GM18498 (cell line): ENCODE results near the gene OR4K14.
"Not testable (repeated sequence)": the region's sequence is repeated elsewhere in the genome, so short reads cannot be mapped to it uniquely, and the experiment has no call there.

Experiments
- ATAC-seq: cut with Tn5 transposase; IDR thresholded peaks from one replicate; pipeline ENCODE4 v1.9.1; 2021; ENCODE audit warnings: mild to moderate bottlenecking, moderate library complexity; ENCODE audit not compliant: unreplicated experiment

OR4K14 gene

GRCh38 chr14:20019257-20019865 is at the start of gene OR4K14:
OR4K14 (minus strand) TSS chr14:20019307; CDS start chr14:20015193, 4,114 bp downstream.
- no peak for ATAC-seq

DNA sequence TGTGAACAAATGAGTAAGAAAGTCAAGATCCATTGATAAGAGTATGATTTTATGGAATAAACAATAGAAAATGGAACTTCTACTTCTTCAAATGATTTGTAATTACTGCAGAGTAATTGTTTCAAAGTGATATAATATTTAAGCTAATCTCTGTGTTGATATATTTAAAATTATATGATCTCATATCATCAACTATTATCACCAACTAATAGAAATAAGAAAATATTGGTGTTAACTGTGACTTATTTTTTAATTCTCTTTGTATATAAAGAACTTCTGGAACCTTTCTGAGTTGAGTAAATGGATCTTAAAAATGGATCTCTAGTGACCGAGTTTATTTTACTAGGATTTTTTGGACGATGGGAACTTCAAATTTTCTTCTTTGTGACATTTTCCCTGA is 40.6 kb upstream of the OR4K14 start, which contains the start of gene OR4L1:
Gene OR4L1 (plus strand): TSS at position 301 of the 400 bp plus-strand sequence. CDS start 0 bp downstream, at position 301.
- no peak for ATAC-seq

DNA sequence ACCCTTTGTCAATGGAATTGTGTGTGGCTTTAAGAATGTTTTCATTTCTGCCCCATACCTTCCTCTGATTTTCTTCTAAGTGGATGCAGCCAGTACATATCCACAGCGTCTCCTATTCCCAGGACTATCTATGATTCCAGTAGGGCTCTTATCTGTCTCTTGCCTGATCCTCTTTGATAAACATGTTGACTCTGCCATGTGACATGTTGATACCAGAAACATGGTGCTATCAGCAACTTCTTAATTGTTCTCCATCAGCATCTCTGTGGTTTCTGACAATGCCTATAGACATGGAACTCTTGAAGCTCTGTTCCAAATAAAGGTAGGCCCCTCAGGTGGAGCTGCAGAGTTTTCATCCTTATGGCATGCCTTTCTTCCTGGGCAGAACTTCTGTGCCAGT is 29.1 kb upstream of the OR4K14 start:
- no peak for ATAC-seq

GRCh38 chr14:20044243-20044642 is 25.1 kb upstream of the OR4K14 start:
- no peak for ATAC-seq

DNA sequence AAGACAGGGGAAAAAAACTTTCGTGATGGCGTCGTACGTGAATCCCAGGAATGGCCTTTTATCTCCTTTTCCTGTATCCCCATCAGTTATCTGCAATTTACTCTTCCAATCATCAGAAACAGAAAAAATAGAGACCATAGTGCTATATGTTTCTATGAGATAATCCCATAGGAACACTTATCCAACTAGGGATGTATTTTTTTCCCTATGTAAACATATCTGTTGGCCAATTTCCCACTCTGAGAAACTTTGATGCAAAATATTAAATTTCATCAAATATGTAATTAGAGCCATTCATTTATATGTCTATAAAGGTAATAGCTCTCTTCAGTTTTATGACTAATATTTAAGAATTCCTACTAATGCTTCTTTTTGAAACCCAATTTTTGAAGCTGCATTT is 16.8 kb upstream of the OR4K14 start, which contains the start of gene OR4K13:
Gene OR4K13 (minus strand): TSS at position 101 of the 400 bp plus-strand sequence. CDS start 1,280 bp downstream, outside the sequence.
- ATAC-seq, result no peak

GRCh38 chr14:20035449-20035848 is 16.3 kb upstream of the OR4K14 start:
- no peak for ATAC-seq

DNA sequence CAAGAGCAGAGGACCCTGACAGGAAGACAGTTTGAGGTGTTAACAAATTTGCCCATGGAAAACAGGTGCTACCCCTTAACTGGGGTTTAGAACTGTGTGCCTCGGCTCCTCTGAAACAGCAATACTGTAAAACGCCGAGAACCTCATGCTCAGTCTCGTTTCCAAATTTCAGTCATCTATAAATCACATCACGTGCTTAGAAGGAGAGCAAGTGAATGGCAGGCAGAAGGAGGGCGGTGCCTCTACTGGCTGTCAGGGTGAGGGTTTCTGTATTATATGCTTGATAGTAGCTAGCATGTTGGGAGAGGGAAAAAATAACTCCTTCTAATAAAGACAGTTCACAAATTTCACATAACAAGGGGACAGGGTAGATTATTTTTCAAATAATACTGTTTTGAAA is 12.0 kb upstream of the OR4K14 start:
- ATAC-seq, result no peak

DNA sequence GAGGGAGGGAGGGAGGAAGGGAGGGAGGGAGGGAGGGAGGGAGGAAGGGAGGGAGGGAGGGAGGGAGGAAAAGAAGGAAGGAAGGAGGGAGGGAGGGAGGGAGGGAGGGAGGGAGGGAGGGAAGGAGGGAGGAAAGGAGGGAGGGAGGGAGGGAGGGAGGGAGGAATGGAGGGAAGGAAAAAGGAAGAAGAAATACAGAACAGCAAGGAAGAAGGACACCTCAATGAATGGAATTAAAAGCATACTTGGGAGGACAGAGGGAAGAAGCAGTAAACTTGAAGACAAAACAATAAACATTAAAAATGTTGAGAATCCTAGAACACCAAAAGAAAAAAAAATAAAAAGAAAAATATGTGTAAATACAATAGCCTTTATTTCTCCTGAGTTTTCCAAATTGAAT is 11.0 kb downstream of the OR4K14 start:
- no peak for ATAC-seq

GRCh38 chr14:20002319-20002718 is 16.8 kb downstream of the OR4K14 start:
- no peak for ATAC-seq

DNA sequence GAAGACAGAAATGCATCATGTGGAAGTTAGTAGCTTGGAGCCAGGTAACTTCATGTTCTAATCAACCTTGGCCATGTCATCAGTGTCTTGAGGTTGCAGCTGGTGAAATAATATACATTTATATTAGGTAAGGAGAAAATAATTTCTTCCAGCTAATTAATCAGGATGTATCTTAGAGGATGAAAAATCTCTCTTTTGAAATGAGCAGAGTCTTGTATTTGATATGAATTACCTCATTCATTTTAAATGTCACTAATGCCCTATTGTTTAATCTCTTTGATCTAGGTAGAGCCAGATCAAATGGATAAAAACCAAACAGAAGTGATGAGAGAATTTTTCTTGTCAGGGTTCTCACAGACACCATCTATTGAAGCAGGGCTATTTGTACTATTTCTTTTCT is 17.2 kb downstream of the OR4K14 start, which contains the start of gene OR4Q2:
Gene OR4Q2 (plus strand): TSS at position 301 of the 400 bp plus-strand sequence.
- ATAC-seq, result no peak

DNA sequence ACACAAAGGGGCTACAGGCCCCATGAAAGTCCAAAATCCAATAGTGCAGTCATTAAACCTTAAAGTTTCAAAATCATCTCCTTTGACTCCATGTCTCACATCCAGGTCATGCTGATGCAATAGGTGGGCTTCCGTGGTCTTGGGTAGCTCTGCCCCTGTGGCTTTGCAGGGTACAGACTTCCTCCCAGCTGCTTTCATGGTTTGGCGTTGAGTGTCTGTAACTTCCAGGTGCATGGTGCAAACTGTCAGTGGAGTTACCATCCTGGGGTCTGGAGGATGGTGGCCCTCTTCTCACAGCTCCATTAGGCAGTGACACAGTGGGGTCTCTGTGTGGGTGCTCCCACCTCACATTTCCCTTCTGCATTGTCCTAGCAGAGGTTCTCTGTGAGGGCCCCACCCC is 25.7 kb downstream of the OR4K14 start:
- no peak for ATAC-seq

DNA sequence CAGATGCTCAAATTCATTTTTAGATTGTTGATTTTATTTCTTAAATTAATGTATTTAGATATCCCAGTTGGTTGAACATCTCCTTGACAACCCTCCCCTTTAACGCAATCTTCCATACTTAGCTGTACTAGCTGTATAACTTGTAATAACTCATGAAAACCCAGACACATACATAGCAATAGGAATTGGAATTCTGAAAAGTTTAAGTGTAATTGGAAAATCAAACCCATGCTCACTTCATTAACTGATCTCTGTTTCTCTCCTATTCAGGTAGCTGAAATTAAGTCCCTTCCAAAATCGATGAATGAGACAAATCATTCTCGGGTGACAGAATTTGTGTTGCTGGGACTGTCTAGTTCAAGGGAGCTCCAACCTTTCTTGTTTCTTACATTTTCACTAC is 43.8 kb downstream of the OR4K14 start, which contains the start of gene OR4K15:
Gene OR4K15 (plus strand): TSS at position 301 of the 400 bp plus-strand sequence. CDS start 0 bp downstream, at position 301.
- ATAC-seq, result no peak

DNA sequence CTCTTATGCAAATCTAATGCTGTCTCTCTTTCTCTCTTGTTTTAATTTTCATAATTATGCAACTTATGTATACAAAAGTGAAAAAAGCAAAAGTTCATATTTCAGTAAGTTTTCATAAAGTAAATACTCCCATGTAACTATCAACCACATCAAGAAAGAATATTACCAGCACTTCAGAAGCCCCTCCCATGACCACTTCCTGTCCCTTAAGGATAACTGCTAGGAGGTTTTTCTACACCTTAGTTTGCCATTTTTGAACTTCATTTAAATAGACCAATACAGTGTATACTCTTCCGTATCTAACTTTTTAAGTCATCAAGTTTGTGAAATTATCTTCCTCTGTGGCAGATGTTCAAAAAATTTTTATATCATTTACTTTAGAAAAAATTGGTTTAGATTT is 44.3 kb downstream of the OR4K14 start:
- no peak for ATAC-seq

DNA sequence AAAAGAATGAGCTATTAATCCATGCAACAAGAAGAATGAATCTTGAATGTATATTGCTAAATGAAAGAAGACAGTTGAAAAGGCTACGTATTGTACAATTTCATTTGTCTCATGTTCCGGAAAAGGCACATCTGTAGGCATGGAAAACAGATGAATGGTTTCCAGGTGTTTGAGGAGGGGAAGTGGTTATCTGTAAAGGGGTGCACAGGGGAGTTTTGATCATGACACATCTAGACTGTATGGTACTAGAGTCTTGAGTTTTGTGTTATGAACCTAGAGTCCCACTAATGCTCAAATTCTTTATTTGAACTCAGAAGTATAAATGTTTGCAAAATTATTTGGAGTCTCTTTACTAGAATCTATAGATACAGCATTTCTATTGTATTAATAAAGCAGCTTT is 49.4 kb downstream of the OR4K14 start:
- not testable (repeated sequence) for ATAC-seq
